GM12865 (cell line): ENCODE data around the gene GLCCI1.
"Not testable (repeated sequence)": the region's sequence is repeated elsewhere in the genome, so short reads cannot be mapped to it uniquely, and the experiment has no call there.

ENCODE experiments used
- DNase-seq: peaks from one replicate; pipeline ENCODE4 v3.0.0; 2010; ENCODE audit warnings: low read depth
- H3K4me3 ChIP-seq: 2 replicates; pipeline ENCODE4 v1.5.1; 2011; ENCODE audit warnings: mild to moderate bottlenecking, low read depth, low read length, control low read depth
- CTCF ChIP-seq: IDR thresholded peaks from 2 replicates; pipeline ENCODE4 v1.5.1; 2011; ENCODE audit warnings: low read length, control low read depth, low read depth, inconsistent platforms; ENCODE audit not compliant: insufficient read depth; ENCODE audit errors: missing control alignments

GLCCI1 gene

GRCh38 chr7:8040768-8041369, 72.3 kb downstream of the GLCCI1 start:
- TF ChIP-seq CTCF = no peak
- H3K4me3 ChIP-seq = no peak overlapping the region
- DNase-seq = no peak

- no peak for TF ChIP-seq CTCF
- DNase-seq = no peak
- no peak overlapping the region for H3K4me3 ChIP-seq
These were observed 74.4 kb downstream of the GLCCI1 start for GRCh38 chr7:8042796-8043535.

- H3K4me3 ChIP-seq = no peak overlapping the region
- TF ChIP-seq CTCF = no peak
- DNase-seq = no peak
These were observed 76.3 kb downstream of the GLCCI1 start for GRCh38 chr7:8044761-8045430.

- not testable (repeated sequence) for H3K4me3 ChIP-seq, DNase-seq
These were observed 79.5 kb downstream of the GLCCI1 start for GRCh38 chr7:8048067-8048466.

- TF ChIP-seq CTCF = no peak
- no peak overlapping the region for H3K4me3 ChIP-seq
- DNase-seq = no peak
These were observed 82.8 kb downstream of the GLCCI1 start for GRCh38 chr7:8051373-8051772.

GRCh38 chr7:8051998-8052397, 83.4 kb downstream of the GLCCI1 start:
- no peak for TF ChIP-seq CTCF
- no peak overlapping the region for H3K4me3 ChIP-seq
- DNase-seq = no peak

GRCh38 chr7:8052824-8053223, 84.2 kb downstream of the GLCCI1 start:
- TF ChIP-seq CTCF = no peak
- DNase-seq = no peak
- no peak overlapping the region for H3K4me3 ChIP-seq
